T-helper 2 cell treated with Interferon-gamma antibody and Interleukin-4, amounts not matched to agents 100 ng/mL and 5 ng/mL, for 36 hours (primary cell): ENCODE data around the gene OTOG. TPM values are rescaled to one million over a fixed set of nuclear protein-coding genes. Genes with fewer than 3 reads are reported as not detected.
"Not testable (repeated sequence)": the region's sequence is repeated elsewhere in the genome, so short reads cannot be mapped to it uniquely, and the experiment has no call there.

Experiments
- intact Hi-C: fragments of 100-400 bp; cut with micrococcal nuclease; formaldehyde crosslinking; loops from one replicate; pipeline ENCODE4 v1.15.1; 2023
- total RNA-seq: library from RNA; stranded (reverse); gene quantifications from 2 replicates; pipeline ENCODE4 v1.2.3, GENCODE V29; 2022

The OTOG gene
- total RNA-seq, 1 donor from 2014 or later: not detected

- intact Hi-C loops: no loop called here
These were observed 66.4 kb downstream of the OTOG start for GRCh38 chr11:17613428-17613962.

GRCh38 chr11:17613983-17614382 is 66.9 kb downstream of the OTOG start:
- intact Hi-C loops: no loop called here

- intact Hi-C loops: not testable (repeated sequence)
These were observed 75.7 kb downstream of the OTOG start for GRCh38 chr11:17622711-17623110.

GRCh38 chr11:17629113-17629512 is 82.1 kb downstream of the OTOG start:
- intact Hi-C loops: no loop called here

- intact Hi-C loops: no loop called here
These were observed 83.9 kb downstream of the OTOG start for GRCh38 chr11:17630936-17631335.

- intact Hi-C loops: no loop called here
These were observed 84.8 kb downstream of the OTOG start for GRCh38 chr11:17631702-17632365.

- intact Hi-C loops: no loop called here
These were observed 86.4 kb downstream of the OTOG start for GRCh38 chr11:17633279-17633986.

GRCh38 chr11:17633987-17634775 is 87.1 kb downstream of the OTOG start:
- intact Hi-C loops: no loop called here

- intact Hi-C loops: no loop called here
These were observed 87.9 kb downstream of the OTOG start for GRCh38 chr11:17634776-17635550.

- intact Hi-C loops: no loop called here
These were observed 88.5 kb downstream of the OTOG start for GRCh38 chr11:17635551-17635938.

GRCh38 chr11:17636721-17637120 is 89.7 kb downstream of the OTOG start:
- intact Hi-C loops: no loop called here

GRCh38 chr11:17637901-17638300 is 90.8 kb downstream of the OTOG start:
- intact Hi-C loops: no loop called here

- intact Hi-C loops: no loop called here
These were observed 91.3 kb downstream of the OTOG start for GRCh38 chr11:17638311-17638710.

- intact Hi-C loops: no loop called here
These were observed 92.0 kb downstream of the OTOG start for GRCh38 chr11:17639091-17639490.

GRCh38 chr11:17639781-17640180 is 92.7 kb downstream of the OTOG start:
- intact Hi-C loops: no loop called here

GRCh38 chr11:17640493-17641164 is 93.6 kb downstream of the OTOG start:
- intact Hi-C loops: no loop called here

- intact Hi-C loops: no loop called here
These were observed 94.8 kb downstream of the OTOG start for GRCh38 chr11:17641792-17642350.

- intact Hi-C loops: no loop called here
These were observed 95.3 kb downstream of the OTOG start for GRCh38 chr11:17642370-17642769.

- intact Hi-C loops: no loop called here
These were observed 95.9 kb downstream of the OTOG start for GRCh38 chr11:17642980-17643379.
